ENCODE results near the gene ERBB4. TPM values are rescaled to one million over a fixed set of nuclear protein-coding genes. Genes with fewer than 3 reads are reported as not detected.

The ERBB4 gene
- total RNA-seq, 4 donors from 2014 or later = 5.5 to 21.0 (median 18.3) TPM

GRCh38 chr2:212441821-212442220, 96.8 kb downstream of the ERBB4 start:
- intact Hi-C loops (cut with DNase I) = no loop called here
- no peak for TF ChIP-seq POLR2A (IDR thresholded peaks at IDR 0.05)
- no peak for TF ChIP-seq CTCF (IDR thresholded peaks at IDR 0.05)
- Histone ChIP-seq H3K36me3 (no peaks in the 10 kb centered on the region), H3K9me3 (no peaks in the 10 kb centered on the region), H3K4me3 (replicated peaks in 1 of 3) (no peak overlapping the region), H3K27ac (no peak overlapping the region), H3K27me3 (no peaks in the 10 kb centered on the region), H3K4me1 (no peaks in the 10 kb centered on the region)
- DNase-seq = no peak
- WGBS, 2 donors = 85 to 87% methylated on average over 4 of the region's 4 CpGs

GRCh38 chr2:212441141-212441540, 97.5 kb downstream of the ERBB4 start:
- H3K27ac ChIP-seq = no peak overlapping the region
- intact Hi-C loops (cut with DNase I) = no loop called here
- DNase-seq = no peak
- 88 to 100% methylated on average over 1 of the region's 1 CpG for WGBS, 2 donors
- H3K36me3 ChIP-seq = no peaks in the 10 kb centered on the region
- H3K4me3 ChIP-seq (replicated peaks in 1 of 3) = no peak overlapping the region
- H3K9me3 ChIP-seq = no peaks in the 10 kb centered on the region
- TF ChIP-seq CTCF (IDR thresholded peaks at IDR 0.05) (no peak), POLR2A (IDR thresholded peaks at IDR 0.05) (no peak)
- no peaks in the 10 kb centered on the region for H3K27me3 ChIP-seq
- no peaks in the 10 kb centered on the region for H3K4me1 ChIP-seq

- 74 to 78% methylated on average over 1 of the region's 1 CpG for WGBS, 2 donors
- H3K4me3 ChIP-seq (replicated peaks in 1 of 3) = no peak overlapping the region
- H3K36me3 ChIP-seq = no peaks in the 10 kb centered on the region
- intact Hi-C loops (cut with DNase I) = no loop called here
- no peak for DNase-seq
- no peaks in the 10 kb centered on the region for H3K27me3 ChIP-seq
- TF ChIP-seq CTCF (IDR thresholded peaks at IDR 0.05) (no peak), POLR2A (IDR thresholded peaks at IDR 0.05) (no peak)
- no peaks in the 10 kb centered on the region for H3K4me1 ChIP-seq
- H3K27ac ChIP-seq = no peak overlapping the region
- no peaks in the 10 kb centered on the region for H3K9me3 ChIP-seq
Observed at GRCh38 chr2:212428681-212429478, 109.7 kb downstream of the ERBB4 start.

- no peak for TF ChIP-seq CTCF (IDR thresholded peaks at IDR 0.05)
- no peak for TF ChIP-seq POLR2A (IDR thresholded peaks at IDR 0.05)
- Histone ChIP-seq H3K4me3 (replicated peaks in 1 of 3) (no peak overlapping the region), H3K27ac (no peak overlapping the region), H3K27me3 (no peaks in the 10 kb centered on the region), H3K36me3 (no peaks in the 10 kb centered on the region), H3K4me1 (no peaks in the 10 kb centered on the region), H3K9me3 (no peaks in the 10 kb centered on the region)
- intact Hi-C loops (cut with DNase I) = no loop called here
- 68 to 70% methylated on average over 2 of the region's 2 CpGs for WGBS, 2 donors
- no peak for DNase-seq
Observed at GRCh38 chr2:212427638-212428037, 111.0 kb downstream of the ERBB4 start.

- Histone ChIP-seq H3K4me1 (no peaks in the 10 kb centered on the region), H3K27ac (no peak overlapping the region), H3K36me3 (no peaks in the 10 kb centered on the region), H3K9me3 (no peaks in the 10 kb centered on the region), H3K27me3 (no peaks in the 10 kb centered on the region), H3K4me3 (replicated peaks in 1 of 3) (no peak overlapping the region)
- TF ChIP-seq CTCF (IDR thresholded peaks at IDR 0.05) (no peak), POLR2A (IDR thresholded peaks at IDR 0.05) (no peak)
- no peak for DNase-seq
- 80 to 81% methylated on average over 5 of the region's 5 CpGs for WGBS, 2 donors
- intact Hi-C loops (cut with DNase I) = no loop called here
Observed at GRCh38 chr2:212426637-212427412, 111.8 kb downstream of the ERBB4 start.
